Suprapubic skin (tissue), 4 donors: ENCODE data around the gene CDH6. TPM values are rescaled to one million over a fixed set of nuclear protein-coding genes. Genes with fewer than 3 reads are reported as not detected.

Source experiments
- DNase-seq, 2 donors: peaks; one replicate each; pipeline ENCODE4 v3.0.0-alpha.2; 2019; ENCODE audit warnings: low spot score in 2 of 2
- H3K27ac ChIP-seq: fragments of 200-600 bp; sonication (generic); one replicate; pipeline ENCODE4 v1.5.1; 2019
- H3K27me3 ChIP-seq: fragments of 200-600 bp; sonication (generic); one replicate; pipeline ENCODE4 v1.5.1; 2019
- H3K36me3 ChIP-seq: fragments of 200-600 bp; sonication (generic); one replicate; pipeline ENCODE4 v1.5.1; 2019
- H3K4me1 ChIP-seq: fragments of 200-600 bp; sonication (generic); one replicate; pipeline ENCODE4 v1.5.1; 2019
- H3K4me3 ChIP-seq: fragments of 200-600 bp; sonication (generic); one replicate; pipeline ENCODE4 v1.5.1; 2019; ENCODE audit warnings: mild to moderate bottlenecking
- H3K9me3 ChIP-seq: fragments of 200-600 bp; sonication (generic); one replicate; pipeline ENCODE4 v1.5.1; 2019
- CTCF ChIP-seq, 2 donors: fragments of 200-600 bp in 1 of 2; fragments of 450-650 bp in 1 of 2; sonication (generic) in 1 of 2; IDR thresholded peaks; one replicate each; pipeline ENCODE4 v1.5.1; 2016 to 2019; ENCODE audit warnings: antibody characterized with exemption in 2 of 2, mild to moderate bottlenecking in 1 of 2, moderate library complexity in 1 of 2
- EP300 ChIP-seq: sonication (generic); formaldehyde crosslinking; IDR thresholded peaks from one replicate; pipeline ENCODE4 v1.6.1; 2017; ENCODE audit warnings: antibody characterized with exemption
- POLR2A ChIP-seq, 2 donors: fragments of 450-650 bp; IDR thresholded peaks; one replicate each; pipeline ENCODE4 v1.6.1; 2017; ENCODE audit warnings: antibody characterized with exemption in 2 of 2, mild to moderate bottlenecking in 2 of 2, moderate library complexity in 2 of 2
- POLR2AphosphoS5 ChIP-seq, 3 donors: sonication (generic); formaldehyde crosslinking; IDR thresholded peaks; one replicate each; pipeline ENCODE4 v1.6.1; 2017; ENCODE audit warnings: antibody characterized with exemption in 3 of 3
- WGBS: methylation state at CpG from one replicate; pipeline ENCODE4 v1.1.5; 2018; 5-methylcytosine and 5-hydroxymethylcytosine counted together
- total RNA-seq, 4 donors: library from RNA; depleted of rRNA; stranded (reverse); fragments of >200 nt; gene quantifications; one replicate each; pipeline ENCODE4 v1.1.0, GENCODE V29; 2016

The CDH6 gene
- total RNA-seq, 4 donors from 2014 or later: 0.36 to 1.8 (median 0.75) TPM

- Histone ChIP-seq H3K9me3 (no peaks in the 10 kb centered on the region), H3K36me3 (no peaks in the 10 kb centered on the region), H3K4me1 (no peaks in the 10 kb centered on the region), H3K27me3 (no peaks in the 10 kb centered on the region), H3K27ac (no peak overlapping the region), H3K4me3 (no peak overlapping the region)
- no peak for DNase-seq
- WGBS: 73% methylated on average over 5 of the region's 5 CpGs
- TF ChIP-seq EP300 (no peak), POLR2A (IDR thresholded peaks at IDR 0.05) (no peak), CTCF (IDR thresholded peaks at IDR 0.05) (no peak), POLR2AphosphoS5 (IDR thresholded peaks at IDR 0.05) (no peak)
Observed at GRCh38 chr5:31301833-31302232, 108.3 kb downstream of the CDH6 start.

GRCh38 chr5:31303688-31304087 is 110.2 kb downstream of the CDH6 start:
- Histone ChIP-seq H3K27me3 (no peaks in the 10 kb centered on the region), H3K4me3 (no peak overlapping the region), H3K4me1 (no peaks in the 10 kb centered on the region), H3K9me3 (no peaks in the 10 kb centered on the region), H3K27ac (no peak overlapping the region), H3K36me3 (no peaks in the 10 kb centered on the region)
- 81% methylated on average over 5 of the region's 5 CpGs for WGBS
- no peak for DNase-seq
- TF ChIP-seq EP300 (no peak), POLR2AphosphoS5 (IDR thresholded peaks at IDR 0.05) (no peak), POLR2A (IDR thresholded peaks at IDR 0.05) (no peak), CTCF (IDR thresholded peaks at IDR 0.05) (no peak)

GRCh38 chr5:31317665-31318064 is 124.2 kb downstream of the CDH6 start:
- no peak for TF ChIP-seq POLR2AphosphoS5 (IDR thresholded peaks at IDR 0.05)
- no peak for TF ChIP-seq EP300
- TF ChIP-seq CTCF (IDR thresholded peaks at IDR 0.05): no peak
- no peak for TF ChIP-seq POLR2A (IDR thresholded peaks at IDR 0.05)
- H3K27ac ChIP-seq: no peak overlapping the region
- H3K36me3 ChIP-seq: no peaks in the 10 kb centered on the region
- no peaks in the 10 kb centered on the region for H3K27me3 ChIP-seq
- DNase-seq: no peak
- H3K4me1 ChIP-seq: no peaks in the 10 kb centered on the region
- 82% methylated on average over 13 of the region's 13 CpGs for WGBS
- H3K9me3 ChIP-seq: no peaks in the 10 kb centered on the region
- H3K4me3 ChIP-seq: no peak overlapping the region

GRCh38 chr5:31319335-31319734 is 125.8 kb downstream of the CDH6 start:
- 52% methylated on average over 4 of the region's 4 CpGs for WGBS
- DNase-seq: no peak

GRCh38 chr5:31322946-31323345 is 129.5 kb downstream of the CDH6 start:
- WGBS: 91% methylated on average over 18 of the region's 18 CpGs
- TF ChIP-seq CTCF (IDR thresholded peaks at IDR 0.05) (no peak), POLR2AphosphoS5 (IDR thresholded peaks at IDR 0.05) (no peak), EP300 (no peak), POLR2A (IDR thresholded peaks at IDR 0.05) (no peak)

More at GRCh38 chr5:31319335-31319734, 125.8 kb downstream of the CDH6 start:
- H3K27ac ChIP-seq: no peak overlapping the region
- H3K9me3 ChIP-seq: no peaks in the 10 kb centered on the region
- H3K27me3 ChIP-seq: no peaks in the 10 kb centered on the region
- no peak for TF ChIP-seq EP300
- TF ChIP-seq POLR2AphosphoS5 (IDR thresholded peaks at IDR 0.05): no peak
- no peak for TF ChIP-seq CTCF (IDR thresholded peaks at IDR 0.05)
- no peak for TF ChIP-seq POLR2A (IDR thresholded peaks at IDR 0.05)
- H3K4me1 ChIP-seq: no peaks in the 10 kb centered on the region
- no peaks in the 10 kb centered on the region for H3K36me3 ChIP-seq
- no peak overlapping the region for H3K4me3 ChIP-seq

More at GRCh38 chr5:31322946-31323345, 129.5 kb downstream of the CDH6 start:
- no peaks in the 10 kb centered on the region for H3K9me3 ChIP-seq
- no peaks in the 10 kb centered on the region for H3K36me3 ChIP-seq
- no peak overlapping the region for H3K4me3 ChIP-seq
- no peak overlapping the region for H3K27ac ChIP-seq
- no peaks in the 10 kb centered on the region for H3K4me1 ChIP-seq
- no peak for DNase-seq
- no peaks in the 10 kb centered on the region for H3K27me3 ChIP-seq
